ENCODE measurements around the gene TOX3. TPM values are rescaled to one million over a fixed set of nuclear protein-coding genes. Genes with fewer than 3 reads are reported as not detected.

The TOX3 gene
- not detected in 2 replicates for total RNA-seq

DNA sequence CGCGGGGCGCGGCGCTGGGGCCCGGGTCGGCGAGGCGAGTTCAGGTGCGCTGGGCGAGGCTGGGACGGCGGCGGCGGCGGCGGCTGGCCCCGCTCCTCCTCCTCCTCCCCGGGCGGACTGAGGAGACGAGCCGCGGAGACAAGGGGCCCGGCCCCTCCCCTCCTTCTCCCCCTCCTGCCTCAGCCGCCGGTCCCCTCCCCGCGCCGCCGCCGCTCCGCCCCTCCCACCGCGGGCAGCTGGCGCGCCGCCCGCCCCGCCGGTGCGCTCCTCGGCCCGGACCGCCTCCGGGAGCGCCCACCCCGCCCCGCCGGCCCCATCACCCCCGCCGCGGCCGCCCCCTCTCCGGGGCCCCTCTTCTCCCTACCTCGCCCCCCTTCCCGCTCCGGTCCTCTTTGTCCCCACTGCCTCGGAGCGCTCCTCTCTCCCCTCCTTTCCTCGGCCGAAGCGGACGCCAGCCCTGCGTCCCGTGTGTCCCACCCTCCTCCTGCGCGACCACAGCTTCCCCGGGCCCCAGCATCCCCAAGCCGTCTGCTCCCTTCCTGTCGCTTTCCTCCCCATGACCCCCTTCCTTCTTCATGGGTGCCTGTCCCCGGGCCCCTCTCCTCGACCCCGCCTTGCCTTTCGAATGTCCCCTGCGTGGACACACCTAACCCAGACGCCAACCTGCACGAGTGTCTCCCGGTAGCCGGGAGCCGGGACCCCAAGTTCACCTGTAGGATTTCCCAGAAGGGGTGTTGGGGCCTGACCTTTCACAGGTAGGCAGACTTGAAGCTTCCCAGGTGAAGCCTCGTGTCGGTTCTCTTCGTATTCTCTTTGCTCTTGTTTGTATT, at the start of gene TOX3:
Gene TOX3, minus strand, starts transcription at position 140 of the 830 bp plus-strand sequence. CDS start 420 bp downstream, outside the sequence.
- no peak for TF ChIP-seq CTCF (IDR thresholded peaks at IDR 0.05; ENCODE audit: insufficient read depth, low read depth, low read length)
- H3K4me3 ChIP-seq (ENCODE audit: low read depth, low read length): no peak within 1 kb of the TSS
- no peak for DNase-seq (ENCODE audit: low read depth)

DNA sequence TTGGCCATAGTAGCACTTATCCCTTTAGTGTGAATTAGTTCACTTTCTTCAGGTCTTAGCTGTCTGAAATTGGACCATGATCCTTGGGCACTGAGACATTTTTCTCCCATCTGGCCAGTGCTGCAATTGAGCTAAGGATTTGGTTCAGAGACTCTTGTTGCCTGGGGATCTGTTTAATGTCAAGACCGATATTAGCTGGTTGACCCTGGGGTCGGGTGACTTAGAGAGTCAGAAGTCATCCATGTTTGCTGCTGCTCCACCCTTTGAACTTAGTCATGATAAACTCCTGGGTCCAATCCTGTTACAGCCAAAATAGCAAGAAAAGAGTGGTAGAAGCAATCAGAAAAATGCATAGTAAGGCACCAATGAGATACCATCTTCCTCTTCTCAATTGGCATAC, 45.8 kb upstream of the TOX3 start:
- no peak for DNase-seq (ENCODE audit: low read depth)
- no peak for TF ChIP-seq CTCF (IDR thresholded peaks at IDR 0.05; ENCODE audit: insufficient read depth, low read depth, low read length)
- no peak overlapping the region for H3K4me3 ChIP-seq (ENCODE audit: low read depth, low read length)

DNA sequence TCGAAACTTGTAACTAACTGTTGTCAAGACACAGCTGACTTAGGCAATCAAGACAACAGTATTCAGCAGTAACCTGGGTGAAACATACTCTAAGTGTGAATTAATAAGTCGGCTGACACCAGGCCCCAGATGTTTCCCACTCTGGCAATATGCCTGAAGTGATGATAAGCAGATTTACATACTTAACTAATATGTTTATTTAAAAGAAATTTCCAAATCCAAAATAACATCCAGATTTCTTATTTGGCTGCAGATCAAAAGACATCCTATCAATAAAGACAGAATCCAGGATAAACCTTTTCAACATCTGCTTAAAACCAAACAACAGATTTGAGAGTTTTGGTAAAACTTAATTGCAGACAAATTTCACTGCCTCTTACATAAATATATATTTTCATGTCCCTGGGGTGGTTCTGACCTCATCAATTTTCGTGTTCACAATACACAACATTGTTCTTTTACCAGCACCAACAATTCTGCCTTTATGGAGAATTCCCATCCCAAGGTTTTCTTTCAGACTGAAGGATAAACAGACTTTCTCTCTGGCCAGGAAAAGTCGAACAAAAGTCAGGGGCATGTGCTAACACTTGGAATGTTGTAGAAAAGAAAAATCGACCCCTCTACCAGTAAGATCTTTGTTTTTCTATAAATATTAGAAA, 45.1 kb upstream of the TOX3 start:
- H3K4me3 ChIP-seq (ENCODE audit: low read depth, low read length): no peak overlapping the region
- TF ChIP-seq CTCF (IDR thresholded peaks at IDR 0.05; ENCODE audit: insufficient read depth, low read depth, low read length): no peak
- DNase-seq (ENCODE audit: low read depth): no peak

DNA sequence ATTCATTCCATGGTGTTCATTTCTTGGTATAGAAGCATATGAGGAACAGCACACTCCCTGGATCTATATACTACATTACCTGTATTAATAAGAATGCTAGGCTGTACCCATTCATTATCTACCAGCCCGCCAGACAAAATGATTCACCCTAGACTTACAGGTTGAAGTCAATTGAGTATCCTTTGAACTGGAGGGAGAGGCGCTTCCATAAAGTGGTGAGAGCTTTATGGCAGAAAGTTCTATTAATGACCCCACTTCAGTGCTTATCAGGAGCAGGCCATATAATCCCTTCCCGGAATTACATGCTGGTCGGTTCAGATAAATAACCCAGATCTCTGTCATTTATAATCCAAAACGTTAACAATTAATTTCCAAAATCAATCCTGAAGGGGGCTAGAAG, 44.5 kb upstream of the TOX3 start:
- no peak for TF ChIP-seq CTCF (IDR thresholded peaks at IDR 0.05; ENCODE audit: insufficient read depth, low read depth, low read length)
- DNase-seq (ENCODE audit: low read depth): no peak
- no peak overlapping the region for H3K4me3 ChIP-seq (ENCODE audit: low read depth, low read length)

GRCh38 chr16:52586159-52586558, 39.2 kb upstream of the TOX3 start:
- no peak overlapping the region for H3K4me3 ChIP-seq (ENCODE audit: low read depth, low read length)
- no peak for TF ChIP-seq CTCF (IDR thresholded peaks at IDR 0.05; ENCODE audit: insufficient read depth, low read depth, low read length)
- DNase-seq (ENCODE audit: low read depth): no peak

- DNase-seq (ENCODE audit: low read depth): no peak
- H3K4me3 ChIP-seq (ENCODE audit: low read depth, low read length): no peak overlapping the region
- no peak for TF ChIP-seq CTCF (IDR thresholded peaks at IDR 0.05; ENCODE audit: insufficient read depth, low read depth, low read length)
Measured at GRCh38 chr16:52584354-52585320, 37.7 kb upstream of the TOX3 start.

Measured in fibroblast of villous mesenchyme (primary cell).